ENCODE measurements around the gene STK39.

STK39 gene

GRCh38 chr2:168114619-168115018, 132.8 kb downstream of the STK39 start:
- no peak for TF ChIP-seq CTCF (conservative IDR thresholded peaks at IDR 0.05; ENCODE audit: low read depth, low read length)
- DNase-seq (ENCODE audit: low read depth): no peak

GRCh38 chr2:168114040-168114439, 133.4 kb downstream of the STK39 start:
- TF ChIP-seq CTCF (conservative IDR thresholded peaks at IDR 0.05; ENCODE audit: low read depth, low read length): no peak
- DNase-seq (ENCODE audit: low read depth): peak; percentile 65
- no peak overlapping the region for H3K4me3 ChIP-seq (ENCODE audit: low read depth, low read length)

More at GRCh38 chr2:168114619-168115018, 132.8 kb downstream of the STK39 start:
- H3K4me3 ChIP-seq (ENCODE audit: low read depth, low read length): no peak overlapping the region

DNA sequence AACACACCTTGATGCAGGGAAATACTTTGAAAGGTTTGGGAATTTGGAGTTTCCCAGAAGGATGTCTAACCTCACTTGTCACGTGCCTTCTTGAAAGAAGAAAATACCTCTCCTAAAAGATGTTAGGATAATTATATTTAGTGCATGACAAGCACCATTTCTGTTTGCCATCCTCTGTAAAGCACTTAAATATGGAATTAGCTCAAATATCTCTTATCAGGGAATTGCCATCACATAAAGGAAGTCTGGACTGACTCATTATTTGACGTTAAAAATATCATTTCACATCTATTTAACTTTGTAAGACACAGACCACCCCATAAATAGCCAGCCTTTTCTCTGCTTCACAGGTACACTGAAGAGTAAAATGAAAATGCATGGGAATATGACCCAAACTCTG, 140.1 kb downstream of the STK39 start:
- H3K4me3 ChIP-seq (ENCODE audit: low read depth, low read length): no peak overlapping the region
- no peak for TF ChIP-seq CTCF (conservative IDR thresholded peaks at IDR 0.05; ENCODE audit: low read depth, low read length)
- DNase-seq (ENCODE audit: low read depth): no peak

DNA sequence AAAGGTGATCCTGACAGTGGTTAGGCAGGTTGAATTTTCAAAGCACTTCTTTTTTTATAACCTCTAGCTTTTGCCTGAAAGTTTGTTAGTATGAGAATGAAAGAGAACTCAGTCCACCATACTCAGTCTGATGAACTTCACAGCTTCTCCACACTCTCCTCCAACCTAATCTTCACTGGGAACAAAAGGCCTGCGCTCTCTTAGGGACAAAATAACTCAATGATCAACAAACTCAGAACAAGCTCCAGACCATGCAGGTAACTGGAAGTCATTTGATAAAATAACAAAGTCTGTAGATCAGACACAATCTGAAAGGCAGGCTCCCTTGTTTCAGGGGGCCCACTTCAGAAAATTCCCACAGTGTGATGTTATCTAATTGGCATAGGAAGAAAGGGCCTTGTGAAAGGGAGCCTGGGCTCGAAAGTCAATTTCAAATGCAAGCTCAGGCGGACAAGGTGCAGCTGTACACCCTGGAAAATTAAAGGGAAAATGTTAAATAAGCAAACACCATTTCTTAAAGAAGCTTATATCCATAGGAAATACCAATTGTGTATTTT, 142.2 kb downstream of the STK39 start:
- no peak overlapping the region for H3K4me3 ChIP-seq (ENCODE audit: low read depth, low read length)
- DNase-seq (ENCODE audit: low read depth): no peak
- TF ChIP-seq CTCF (conservative IDR thresholded peaks at IDR 0.05; ENCODE audit: low read depth, low read length): no peak

GRCh38 chr2:168097431-168097830, 150.0 kb downstream of the STK39 start:
- TF ChIP-seq CTCF (conservative IDR thresholded peaks at IDR 0.05; ENCODE audit: low read depth, low read length): no peak
- H3K4me3 ChIP-seq (ENCODE audit: low read depth, low read length): no peak overlapping the region
- no peak for DNase-seq (ENCODE audit: low read depth)

DNA sequence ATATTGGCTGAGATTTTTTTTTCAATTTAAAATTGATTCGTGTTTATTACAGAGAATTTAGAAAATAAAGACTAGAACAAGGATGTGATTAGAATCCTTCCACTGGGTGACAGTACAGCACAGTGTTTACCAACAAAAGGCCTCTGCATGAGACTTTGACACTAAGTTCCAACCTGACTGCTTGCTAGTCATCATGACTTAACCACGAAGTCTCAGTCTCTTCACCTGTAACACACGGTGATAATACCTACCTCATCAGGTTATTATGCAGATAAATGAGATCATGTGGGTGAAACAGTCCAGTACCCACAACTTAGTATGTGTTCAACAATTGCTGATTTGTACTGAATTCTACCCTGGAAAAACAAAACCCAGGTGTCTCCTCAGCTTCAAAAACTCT, 151.2 kb downstream of the STK39 start:
- H3K4me3 ChIP-seq (ENCODE audit: low read depth, low read length): no peak overlapping the region
- no peak for DNase-seq (ENCODE audit: low read depth)
- no peak for TF ChIP-seq CTCF (conservative IDR thresholded peaks at IDR 0.05; ENCODE audit: low read depth, low read length)

DNA sequence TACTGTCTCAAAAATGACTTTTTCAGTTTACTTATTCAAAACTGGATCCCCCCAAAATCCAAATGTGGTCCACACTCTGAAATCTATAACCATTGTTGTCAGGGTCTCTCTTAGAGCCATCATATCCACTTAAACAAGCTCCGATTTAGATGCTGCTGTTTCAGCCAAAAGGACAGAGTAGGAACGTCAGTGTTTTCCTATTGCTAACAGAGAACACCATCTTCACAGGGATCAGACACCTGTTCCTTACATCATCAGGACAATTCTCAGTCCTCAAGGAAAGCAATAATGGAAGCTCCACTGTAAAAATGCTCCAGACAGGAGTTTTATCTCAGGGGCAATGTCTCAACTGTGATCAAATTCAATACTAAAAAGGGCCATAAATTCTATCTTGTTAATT, 155.4 kb downstream of the STK39 start:
- no peak for TF ChIP-seq CTCF (conservative IDR thresholded peaks at IDR 0.05; ENCODE audit: low read depth, low read length)
- no peak for DNase-seq (ENCODE audit: low read depth)
- no peak overlapping the region for H3K4me3 ChIP-seq (ENCODE audit: low read depth, low read length)
